Activated CD4-positive, alpha-beta memory T cell treated with anti-CD3 and anti-CD28 coated beads for 36 hours (primary cell): ENCODE results near the gene RANGRF. TPM values are rescaled to one million over a fixed set of nuclear protein-coding genes. Genes with fewer than 3 reads are reported as not detected.
A peak's percentile ranks its signal among the peaks of the same experiment; 100 is the strongest.

Source experiments
- CTCF ChIA-PET: fragments of 350-600 bp; sonication (Branson Sonifier 250); formaldehyde crosslinking; loops from one replicate; lab custom pipeline; 2021; ENCODE audit warnings: antibody characterized with exemption, inconsistent platforms; lab: Charles Lee
- POLR2A ChIA-PET: fragments of 350-600 bp; sonication (Branson Sonifier 250); formaldehyde crosslinking; loops from one replicate; lab custom pipeline; 2021; ENCODE audit warnings: antibody characterized with exemption; lab: Charles Lee
- DNase-seq: peaks from one replicate; pipeline ENCODE4 v3.0.0-alpha.2; 2020
- H3K27ac Mint-ChIP-seq: one replicate; pipeline ENCODE4 v1.8.0; 2021; ENCODE audit warnings: mixed read lengths
- H3K27me3 Mint-ChIP-seq: one replicate; pipeline ENCODE4 v1.8.0; 2021; ENCODE audit warnings: mixed read lengths
- H3K36me3 Mint-ChIP-seq: one replicate; pipeline ENCODE4 v1.8.0; 2021; ENCODE audit warnings: mixed read lengths
- H3K4me1 Mint-ChIP-seq: one replicate; pipeline ENCODE4 v1.8.0; 2021; ENCODE audit warnings: low read depth, mixed read lengths
- H3K4me3 Mint-ChIP-seq: one replicate; pipeline ENCODE4 v1.8.0; 2021; ENCODE audit warnings: mild to moderate bottlenecking, mixed read lengths
- H3K9me3 Mint-ChIP-seq: one replicate; pipeline ENCODE4 v1.8.0; 2021; ENCODE audit warnings: mixed read lengths
- intact Hi-C: fragments of 100-400 bp; cut with micrococcal nuclease; formaldehyde crosslinking; loops from one replicate; pipeline ENCODE4 v1.15.1; 2023
- total RNA-seq, 2 experiments: library from RNA; stranded (reverse); gene quantifications; one replicate each; pipeline ENCODE4 v1.2.3, GENCODE V29; 2021

The RANGRF gene
- total RNA-seq, 2 experiments from 2014 or later = 41.7 to 45.5 TPM

DNA sequence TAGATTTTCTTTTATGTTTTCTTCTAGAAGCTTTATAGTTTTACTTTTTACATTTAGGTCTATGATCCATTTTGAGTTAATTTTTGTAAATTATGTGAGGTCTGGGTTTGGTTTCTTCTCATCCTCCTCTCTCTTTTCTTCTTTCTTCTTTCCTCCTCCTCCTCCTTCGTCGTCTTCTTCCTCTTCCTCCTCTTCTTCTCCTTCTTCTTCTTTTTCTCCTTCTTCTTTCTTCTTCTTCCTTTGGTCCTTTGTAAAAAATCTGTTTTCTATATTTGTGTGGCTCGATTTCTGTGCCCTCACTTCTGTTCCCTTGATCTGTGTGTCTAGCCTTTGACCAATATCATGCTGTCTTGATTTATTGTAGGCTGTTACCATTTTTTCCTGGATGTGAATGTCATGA is 11.8 kb downstream of the RANGRF start:
- no peaks in the 10 kb centered on the region for H3K9me3 Mint-ChIP-seq
- no peaks in the 10 kb centered on the region for H3K27me3 Mint-ChIP-seq
- POLR2A ChIA-PET = no interaction called here
- H3K4me1 Mint-ChIP-seq = peaks cover 9% of the 10 kb centered on the region
- intact Hi-C loops = loop anchor here (1.0 kb wide), 3 partner anchors 78 to 240 kb away; partner anchors contain the start of gene ALOXE3
- H3K4me3 Mint-ChIP-seq = no peak overlapping the region
- no peaks in the 10 kb centered on the region for H3K36me3 Mint-ChIP-seq
- CTCF ChIA-PET = interaction anchor here (0.8 to 2.2 kb wide), 20 partner anchors 10 to 240 kb away, joined by 3 to 17 read pairs (median 6); partner anchors contain the start of genes ALOXE3, AURKB, CTC1 and PFAS
- DNase-seq = no peak
- H3K27ac Mint-ChIP-seq = no peak overlapping the region

GRCh38 chr17:8300627-8301242 is 12.3 kb downstream of the RANGRF start:
- Mint-ChIP-seq H3K27ac (no peak overlapping the region), H3K9me3 (no peaks in the 10 kb centered on the region), H3K27me3 (no peaks in the 10 kb centered on the region), H3K4me3 (no peak overlapping the region), H3K36me3 (no peaks in the 10 kb centered on the region), H3K4me1 (peaks cover 9% of the 10 kb centered on the region)
- POLR2A ChIA-PET = no interaction called here
- peak; percentile 68 for DNase-seq
- CTCF ChIA-PET = interaction anchor here (0.6 to 2.2 kb wide), 40 partner anchors 10 to 356 kb away, joined by 3 to 17 read pairs (median 4); partner anchors contain the start of genes ALOXE3, AURKB, CTC1 and PFAS
- intact Hi-C loops = loop anchor here (1.0 kb wide), 3 partner anchors 78 to 240 kb away; partner anchors contain the start of gene ALOXE3

DNA sequence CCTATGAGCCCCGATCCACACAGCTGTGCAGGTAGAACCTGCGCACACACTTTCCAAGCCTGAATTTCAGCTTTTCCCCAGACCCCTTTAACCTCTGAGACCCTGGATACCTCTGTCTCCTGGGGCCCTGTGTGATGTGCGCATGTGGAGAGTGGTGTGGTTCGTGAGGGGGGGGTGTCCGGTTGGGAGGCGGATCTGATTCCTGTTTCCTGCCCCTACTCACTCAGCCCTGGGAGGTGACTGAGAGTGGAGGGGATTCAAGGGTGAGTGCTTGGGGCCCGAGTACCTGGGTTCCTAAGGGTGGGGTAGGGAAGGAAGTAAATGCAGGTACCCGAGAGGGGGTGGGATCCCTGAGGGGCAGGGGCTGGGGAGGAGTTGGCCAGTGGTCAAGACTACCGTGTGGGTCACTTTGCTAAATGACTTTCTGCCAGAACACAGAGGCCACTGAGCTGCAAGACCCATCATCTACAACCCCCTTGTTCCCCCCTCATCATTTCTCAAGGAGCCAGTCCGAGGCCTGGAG is 22.2 kb downstream of the RANGRF start:
- DNase-seq = no peak
- CTCF ChIA-PET = no interaction called here
- H3K4me1 Mint-ChIP-seq = no peaks in the 10 kb centered on the region
- POLR2A ChIA-PET = no interaction called here
- no peaks in the 10 kb centered on the region for H3K36me3 Mint-ChIP-seq
- no peak overlapping the region for H3K4me3 Mint-ChIP-seq
- H3K9me3 Mint-ChIP-seq = no peaks in the 10 kb centered on the region
- H3K27me3 Mint-ChIP-seq = peaks cover 15% of the 10 kb centered on the region
- intact Hi-C loops = no loop called here
- no peak overlapping the region for H3K27ac Mint-ChIP-seq

GRCh38 chr17:8311131-8311790 is 22.8 kb downstream of the RANGRF start:
- intact Hi-C loops = no loop called here
- POLR2A ChIA-PET = no interaction called here
- DNase-seq = no peak
- H3K36me3 Mint-ChIP-seq = no peaks in the 10 kb centered on the region
- peaks cover 18% of the 10 kb centered on the region for H3K27me3 Mint-ChIP-seq
- H3K4me1 Mint-ChIP-seq = no peaks in the 10 kb centered on the region
- H3K27ac Mint-ChIP-seq = no peak overlapping the region
- H3K4me3 Mint-ChIP-seq = no peak overlapping the region
- H3K9me3 Mint-ChIP-seq = no peaks in the 10 kb centered on the region
- CTCF ChIA-PET = no interaction called here

DNA sequence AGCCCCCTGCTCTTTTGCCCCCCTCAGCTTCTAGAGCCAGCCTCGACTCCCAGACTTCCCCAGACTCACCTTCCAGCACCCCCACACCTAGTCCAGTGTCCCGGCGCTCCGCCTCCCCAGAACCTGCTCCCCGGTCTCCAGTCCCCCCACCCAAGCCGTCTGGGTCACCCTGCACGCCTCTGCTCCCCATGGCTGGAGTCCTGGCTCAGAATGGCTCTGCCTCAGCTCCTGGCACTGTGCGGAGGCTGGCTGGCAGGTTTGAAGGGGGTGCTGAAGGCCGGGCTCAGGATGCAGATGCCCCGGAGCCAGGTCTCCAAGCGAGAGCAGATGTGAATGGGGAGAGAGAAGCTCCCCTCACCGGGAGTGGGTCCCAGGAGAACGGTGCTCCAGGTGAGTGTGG is 23.8 kb downstream of the RANGRF start:
- Mint-ChIP-seq H3K27ac (no peak overlapping the region), H3K4me1 (no peaks in the 10 kb centered on the region), H3K36me3 (no peaks in the 10 kb centered on the region), H3K27me3 (peaks cover 18% of the 10 kb centered on the region), H3K9me3 (no peaks in the 10 kb centered on the region), H3K4me3 (no peak overlapping the region)
- CTCF ChIA-PET = no interaction called here
- POLR2A ChIA-PET = no interaction called here
- DNase-seq = no peak
- intact Hi-C loops = no loop called here

GRCh38 chr17:8312726-8313600 is 24.5 kb downstream of the RANGRF start:
- Mint-ChIP-seq H3K4me3 (no peak overlapping the region), H3K4me1 (no peaks in the 10 kb centered on the region), H3K9me3 (no peaks in the 10 kb centered on the region), H3K36me3 (no peaks in the 10 kb centered on the region), H3K27ac (no peak overlapping the region), H3K27me3 (peaks cover 18% of the 10 kb centered on the region)
- DNase-seq = no peak
- intact Hi-C loops = no loop called here
- ChIA-PET POLR2A (no interaction called here), CTCF (interaction anchor here (0.6 kb wide), 1 partner anchor 13 kb away, joined by 3 read pairs; no protein-coding TSS in a partner anchor)

DNA sequence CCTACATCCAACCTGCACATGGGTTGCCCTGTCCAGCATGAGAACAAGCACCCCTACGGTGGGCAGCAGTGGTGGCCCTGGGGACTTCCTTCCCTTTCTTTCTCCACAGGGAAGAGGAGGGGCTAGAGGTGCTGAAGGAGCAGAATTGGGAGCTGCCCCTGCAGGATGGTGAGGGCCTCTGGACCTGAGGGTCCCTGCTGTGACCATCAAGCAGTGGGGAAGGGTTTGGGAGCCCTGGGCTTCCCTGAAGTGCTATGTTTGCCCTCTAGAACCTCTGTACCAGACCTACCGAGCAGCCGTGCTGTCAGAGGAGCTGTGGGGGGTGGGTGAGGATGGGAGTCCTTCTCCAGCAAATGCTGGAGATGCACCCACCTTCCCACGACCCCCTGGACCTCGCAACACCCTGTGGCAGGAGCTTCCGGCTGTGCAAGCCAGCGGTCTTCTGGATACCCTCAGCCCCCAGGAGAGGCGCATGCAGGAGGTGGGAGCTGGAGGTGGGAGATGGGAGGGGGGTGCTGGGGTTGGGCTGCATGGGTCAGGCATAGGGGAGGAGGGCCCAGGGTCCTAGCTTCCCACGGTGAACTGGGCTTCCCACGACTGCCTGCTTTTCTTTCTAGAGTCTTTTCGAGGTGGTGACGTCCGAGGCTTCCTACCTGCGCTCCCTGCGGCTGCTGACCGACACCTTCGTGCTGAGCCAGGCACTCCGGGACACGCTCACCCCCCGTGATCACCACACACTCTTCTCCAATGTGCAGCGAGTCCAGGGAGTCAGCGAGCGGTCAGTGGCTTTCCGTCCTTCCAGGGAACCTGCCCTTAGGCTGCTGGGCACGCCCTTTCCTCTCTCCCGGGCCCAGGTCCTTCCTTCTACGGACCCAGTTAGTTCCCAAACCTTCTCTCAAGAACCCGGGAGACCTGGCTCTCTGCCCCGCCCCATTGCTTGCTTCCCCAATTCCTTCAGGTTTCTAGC is 26.6 kb downstream of the RANGRF start:
- H3K27me3 Mint-ChIP-seq = peaks cover 18% of the 10 kb centered on the region
- ChIA-PET POLR2A (no interaction called here), CTCF (no interaction called here)
- no peaks in the 10 kb centered on the region for H3K9me3 Mint-ChIP-seq
- DNase-seq = no peak
- H3K36me3 Mint-ChIP-seq = no peaks in the 10 kb centered on the region
- H3K27ac Mint-ChIP-seq = no peak overlapping the region
- intact Hi-C loops = no loop called here
- no peaks in the 10 kb centered on the region for H3K4me1 Mint-ChIP-seq
- H3K4me3 Mint-ChIP-seq = no peak overlapping the region

DNA sequence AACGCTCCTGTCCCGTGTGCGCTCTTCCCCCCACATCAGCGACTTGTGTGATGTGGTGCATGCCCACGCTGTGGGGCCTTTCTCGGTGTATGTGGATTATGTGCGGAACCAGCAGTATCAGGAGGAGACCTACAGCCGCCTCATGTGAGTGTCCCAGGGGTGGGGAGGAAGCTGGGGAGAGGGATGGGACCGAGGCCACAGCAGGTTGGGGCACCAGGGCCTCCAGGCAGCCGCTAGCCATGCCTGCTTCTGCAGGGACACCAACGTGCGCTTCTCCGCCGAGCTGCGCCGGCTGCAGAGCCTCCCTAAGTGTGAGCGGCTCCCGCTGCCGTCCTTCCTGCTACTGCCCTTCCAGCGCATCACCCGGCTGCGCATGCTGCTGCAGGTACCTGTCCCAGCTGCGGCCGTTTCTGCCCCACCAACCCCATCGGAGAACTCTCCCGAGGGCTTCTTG is 27.3 kb downstream of the RANGRF start:
- H3K36me3 Mint-ChIP-seq = no peaks in the 10 kb centered on the region
- no peak overlapping the region for H3K27ac Mint-ChIP-seq
- intact Hi-C loops = no loop called here
- peaks cover 18% of the 10 kb centered on the region for H3K27me3 Mint-ChIP-seq
- DNase-seq = no peak
- no peaks in the 10 kb centered on the region for H3K4me1 Mint-ChIP-seq
- POLR2A ChIA-PET = no interaction called here
- H3K4me3 Mint-ChIP-seq = no peak overlapping the region
- CTCF ChIA-PET = no interaction called here
- H3K9me3 Mint-ChIP-seq = no peaks in the 10 kb centered on the region

- Mint-ChIP-seq H3K9me3 (no peaks in the 10 kb centered on the region), H3K4me3 (no peak overlapping the region), H3K36me3 (no peaks in the 10 kb centered on the region), H3K4me1 (no peaks in the 10 kb centered on the region), H3K27ac (no peak overlapping the region), H3K27me3 (peaks cover 15% of the 10 kb centered on the region)
- no peak for DNase-seq
- intact Hi-C loops = no loop called here
- ChIA-PET POLR2A (no interaction called here), CTCF (interaction anchor here (0.8 kb wide), 1 partner anchor 17 kb away, joined by 3 read pairs; no protein-coding TSS in a partner anchor)
These were observed 29.8 kb downstream of the RANGRF start for GRCh38 chr17:8318010-8318935.

GRCh38 chr17:8320262-8320661 is 31.8 kb downstream of the RANGRF start:
- POLR2A ChIA-PET = interaction anchor here (0.6 kb wide), 1 partner anchor 97 kb away, joined by 6 read pairs; no protein-coding TSS in a partner anchor
- CTCF ChIA-PET = no interaction called here

More at GRCh38 chr17:8320262-8320661, 31.8 kb downstream of the RANGRF start:
- Mint-ChIP-seq H3K27me3 (peaks cover 17% of the 10 kb centered on the region), H3K9me3 (no peaks in the 10 kb centered on the region), H3K4me1 (no peaks in the 10 kb centered on the region), H3K4me3 (no peak overlapping the region), H3K36me3 (no peaks in the 10 kb centered on the region), H3K27ac (no peak overlapping the region)
- intact Hi-C loops = no loop called here
- DNase-seq = no peak
